DMS114 treated with DMSO at 0.1 percent for 48 hours (cell line): ENCODE measurements around the gene RALY.

ENCODE experiments used
- DNase-seq: peaks from one replicate; lab custom pipeline; 2025; ENCODE audit not compliant: unreplicated experiment; lab: John Stamatoyannopoulos, UW

The RALY gene

GRCh38 chr20:33993576-33994221 lies at the start of gene RALY:
Gene RALY, plus strand, starts transcription at chr20:33993911. Its CDS starts 78,164 bp downstream, at chr20:34072075.
- DNase-seq: peak; percentile 49

GRCh38 chr20:33944914-33945313 lies 48.8 kb upstream of the RALY start:
- DNase-seq: no peak

GRCh38 chr20:33945391-33946081 lies 48.2 kb upstream of the RALY start:
- DNase-seq: no peak

GRCh38 chr20:33947709-33948295 lies 45.9 kb upstream of the RALY start:
- DNase-seq: no peak

- no peak for DNase-seq
Observed at GRCh38 chr20:33948480-33948879, 45.2 kb upstream of the RALY start.

GRCh38 chr20:33951171-33951570 lies 42.5 kb upstream of the RALY start:
- DNase-seq: no peak

- no peak for DNase-seq
Observed at GRCh38 chr20:33954504-33954903, 39.2 kb upstream of the RALY start.

- no peak for DNase-seq
Observed at GRCh38 chr20:33963751-33964150, 30.0 kb upstream of the RALY start.

GRCh38 chr20:33964441-33964840 lies 29.3 kb upstream of the RALY start:
- no peak for DNase-seq

GRCh38 chr20:33967126-33967525 lies 26.6 kb upstream of the RALY start:
- DNase-seq: no peak

GRCh38 chr20:33969563-33969962 lies 24.1 kb upstream of the RALY start:
- no peak for DNase-seq

GRCh38 chr20:33970229-33970628 lies 23.5 kb upstream of the RALY start:
- DNase-seq: no peak

GRCh38 chr20:33971147-33971975 lies 22.4 kb upstream of the RALY start:
- DNase-seq: no peak

- DNase-seq: no peak
Observed at GRCh38 chr20:33976959-33977358, 16.8 kb upstream of the RALY start.

- no peak for DNase-seq
Observed at GRCh38 chr20:33977535-33977934, 16.2 kb upstream of the RALY start.

GRCh38 chr20:33979094-33979493 lies 14.6 kb upstream of the RALY start:
- no peak for DNase-seq

GRCh38 chr20:33981347-33981746 lies 12.4 kb upstream of the RALY start:
- no peak for DNase-seq

GRCh38 chr20:33981964-33982363 lies 11.7 kb upstream of the RALY start:
- DNase-seq: no peak

- DNase-seq: no peak
Observed at GRCh38 chr20:33983371-33983770, 10.3 kb upstream of the RALY start.

- DNase-seq: no peak
Observed at GRCh38 chr20:33984182-33984719, 9.5 kb upstream of the RALY start.

- no peak for DNase-seq
Observed at GRCh38 chr20:33985280-33985679, 8.4 kb upstream of the RALY start.
